CD4-positive, alpha-beta T cell (primary cell): ENCODE results near the gene TRIM47. TPM values are rescaled to one million over a fixed set of nuclear protein-coding genes. Genes with fewer than 3 reads are reported as not detected.
"Not testable (repeated sequence)": the region's sequence is repeated elsewhere in the genome, so short reads cannot be mapped to it uniquely, and the experiment has no call there.

ENCODE experiments used
- ATAC-seq: fragments of 200-7000 bp; cut with Tn5 transposase; one replicate; pipeline ENCODE4 v1.10.0; 2022; ENCODE audit warnings: mild to moderate bottlenecking; ENCODE audit not compliant: poor library complexity
- CTCF ChIA-PET: fragments of 350-600 bp; sonication (Branson Sonifier 250); formaldehyde crosslinking; loops from one replicate; lab custom pipeline; 2021; ENCODE audit warnings: antibody characterized with exemption, inconsistent platforms; lab: Charles Lee
- POLR2A ChIA-PET: fragments of 350-600 bp; sonication (Branson Sonifier 250); formaldehyde crosslinking; loops from one replicate; lab custom pipeline; 2021; ENCODE audit warnings: antibody characterized with exemption, inconsistent platforms; lab: Charles Lee
- DNase-seq, 14 experiments: peaks; one replicate each; pipeline ENCODE4 v3.0.0-alpha.2; 2013 to 2020; ENCODE audit warnings: mixed read lengths in 2 of 14
- H3K27ac ChIP-seq, 2 donors: one replicate each; pipeline versions ENCODE4 v1.5.1 to v1.7.0; 2013; ENCODE audit warnings: low read length in 2 of 2, low read depth in 1 of 2, mild to moderate bottlenecking in 1 of 2
- H3K27me3 ChIP-seq, 2 experiments: 1 replicate in 1 of 2; 2 replicates in 1 of 2; pipeline versions ENCODE4 v1.6.1 to v1.7.0; 2013; ENCODE audit warnings: low read length in 2 of 2, control low read depth in 1 of 2, mild to moderate bottlenecking in 1 of 2, moderate library complexity in 1 of 2; ENCODE audit not compliant: insufficient read depth in 2 of 2, control insufficient read depth in 1 of 2
- H3K36me3 ChIP-seq: one replicate; pipeline ENCODE4 v1.6.1; 2013; ENCODE audit warnings: low read length, control low read depth; ENCODE audit not compliant: insufficient read depth
- H3K4me1 ChIP-seq: one replicate; pipeline ENCODE4 v1.6.1; 2013; ENCODE audit warnings: low read length, control low read depth; ENCODE audit not compliant: insufficient read depth
- H3K4me3 ChIP-seq: one replicate; pipeline ENCODE4 v1.5.1; 2013; ENCODE audit warnings: mild to moderate bottlenecking, low read length, moderate library complexity
- H3K9me3 ChIP-seq, 2 experiments: 1 replicate in 1 of 2; 2 replicates in 1 of 2; pipeline versions ENCODE4 v1.6.1 to v1.7.0; 2013; ENCODE audit warnings: low read length in 2 of 2, mild to moderate bottlenecking in 2 of 2, control low read depth in 1 of 2, moderate library complexity in 1 of 2; ENCODE audit not compliant: control insufficient read depth in 1 of 2, insufficient read depth in 1 of 2
- H3K27ac Mint-ChIP-seq: one replicate; pipeline ENCODE4 v1.8.0; 2020; ENCODE audit warnings: mixed read lengths
- H3K27me3 Mint-ChIP-seq: one replicate; pipeline ENCODE4 v1.8.0; 2021; ENCODE audit warnings: mixed read lengths
- H3K36me3 Mint-ChIP-seq: one replicate; pipeline ENCODE4 v1.8.0; 2021; ENCODE audit warnings: low read depth, mixed read lengths
- H3K4me1 Mint-ChIP-seq: one replicate; pipeline ENCODE4 v1.8.0; 2021; ENCODE audit warnings: low read depth, mixed read lengths
- H3K4me3 Mint-ChIP-seq: one replicate; pipeline ENCODE4 v1.8.0; 2020; ENCODE audit warnings: mild to moderate bottlenecking, mixed read lengths
- H3K9me3 Mint-ChIP-seq: one replicate; pipeline ENCODE4 v1.8.0; 2020; ENCODE audit warnings: mixed read lengths
- CTCF ChIP-seq: fragments of 200-600 bp; IDR thresholded peaks from one replicate; pipeline ENCODE4 v1.8.0; 2022; ENCODE audit warnings: antibody characterized with exemption, mild to moderate bottlenecking
- intact Hi-C, 2 experiments: fragments of 100-400 bp; cut with DNase I in 1 of 2; cut with micrococcal nuclease in 1 of 2; formaldehyde crosslinking; loops; one replicate each; pipeline versions ENCODE4 v1.15.1 to v1.9.0; 2023 to 2025; cut with DNase I, micrococcal nuclease
- total RNA-seq, 174 experiments: library from RNA in 2 of 174; stranded (reverse) in 2 of 174; gene quantifications; one replicate each; pipeline ENCODE4 v1.2.3 and lab custom pipeline; 2021 to 2026

TRIM47 gene
- total RNA-seq, 2 experiments from 2014 or later: 2.3 to 2.8 TPM

GRCh38 chr17:75873587-75874322 is 4.6 kb downstream of the TRIM47 start:
- intact Hi-C loops: no loop called here
- H3K27ac ChIP-seq: peak overlapping the region; percentile 17 to 81
- POLR2A ChIA-PET: interaction anchor here (1.2 to 10.9 kb wide), 5 partner anchors 12 to 89 kb away, joined by 5 to 230 read pairs (median 10); partner anchors contain the start of genes TRIM65, UNK and WBP2
- peaks cover 6% of the 10 kb centered on the region for H3K36me3 ChIP-seq
- CTCF ChIA-PET: interaction anchor here (0.9 to 1.9 kb wide), 4 partner anchors 12 to 120 kb away, joined by 3 to 8 read pairs (median 4); partner anchors contain the start of gene WBP2
- Mint-ChIP-seq H3K4me3 (peak overlapping the region; percentile 54), H3K27ac (peak overlapping the region; percentile 90), H3K36me3 (peaks cover 5% of the 10 kb centered on the region), H3K9me3 (no peaks in the 10 kb centered on the region), H3K27me3 (no peaks in the 10 kb centered on the region), H3K4me1 (peaks cover 52% of the 10 kb centered on the region)
- TF ChIP-seq CTCF: no peak
- peaks cover 54% of the 10 kb centered on the region for H3K4me1 ChIP-seq
- no peaks in the 10 kb centered on the region for H3K27me3 ChIP-seq
- DNase-seq (no peak), ATAC-seq (no peak)
- no peak overlapping the region for H3K4me3 ChIP-seq
- H3K9me3 ChIP-seq: no peaks in the 10 kb centered on the region

GRCh38 chr17:75872434-75873351 is 5.7 kb downstream of the TRIM47 start:
- peak; percentile 65 for ATAC-seq
- peak; percentile 56 to 87 (median 68) for DNase-seq
- ChIA-PET CTCF (interaction anchor here (0.9 to 1.9 kb wide), 4 partner anchors 11 to 119 kb away, joined by 3 to 8 read pairs (median 4); partner anchors contain the start of gene WBP2), POLR2A (interaction anchor here (0.8 to 10.9 kb wide), 12 partner anchors 8 to 98 kb away, joined by 3 to 230 read pairs (median 4); partner anchors contain the start of genes TRIM65, UNK and WBP2)
- H3K27ac Mint-ChIP-seq: peak overlapping the region; percentile 90
- H3K4me3 ChIP-seq: no peak overlapping the region
- peaks cover 5% of the 10 kb centered on the region for H3K36me3 Mint-ChIP-seq
- no peaks in the 10 kb centered on the region for H3K9me3 ChIP-seq
- H3K27ac ChIP-seq: peak overlapping the region; percentile 69 to 81
- H3K4me1 ChIP-seq: peaks cover 48% of the 10 kb centered on the region
- H3K9me3 Mint-ChIP-seq: no peaks in the 10 kb centered on the region
- H3K27me3 ChIP-seq: no peaks in the 10 kb centered on the region
- peaks cover 47% of the 10 kb centered on the region for H3K4me1 Mint-ChIP-seq
- no peaks in the 10 kb centered on the region for H3K27me3 Mint-ChIP-seq
- H3K4me3 Mint-ChIP-seq: peak overlapping the region; percentile 58
- no peak for TF ChIP-seq CTCF
- H3K36me3 ChIP-seq: peaks cover 6% of the 10 kb centered on the region
- intact Hi-C loops: no loop called here

- H3K4me1 ChIP-seq: peaks cover 26% of the 10 kb centered on the region
- H3K4me3 ChIP-seq, H3K27ac ChIP-seq, CTCF ChIA-PET, H3K27ac Mint-ChIP-seq, intact Hi-C loops, H3K27me3 ChIP-seq, H3K9me3 Mint-ChIP-seq, H3K9me3 ChIP-seq, H3K4me3 Mint-ChIP-seq, H3K27me3 Mint-ChIP-seq, ATAC-seq, POLR2A ChIA-PET, H3K36me3 Mint-ChIP-seq, DNase-seq, H3K36me3 ChIP-seq: not testable (repeated sequence)
- H3K4me1 Mint-ChIP-seq: peaks cover 31% of the 10 kb centered on the region
These were observed 8.2 kb downstream of the TRIM47 start for GRCh38 chr17:75870228-75870627.
